Limb (tissue), 2 donors: Measurements from ENCODE around the gene CSNK1D.
"Not testable (repeated sequence)": the region's sequence is repeated elsewhere in the genome, so short reads cannot be mapped to it uniquely, and the experiment has no call there.

Source experiments
- DNase-seq, 2 donors: peaks; one replicate each; pipeline ENCODE4 v3.0.0-alpha.2; 2016; ENCODE audit errors: extremely low spot score in 2 of 2

The CSNK1D gene

DNA sequence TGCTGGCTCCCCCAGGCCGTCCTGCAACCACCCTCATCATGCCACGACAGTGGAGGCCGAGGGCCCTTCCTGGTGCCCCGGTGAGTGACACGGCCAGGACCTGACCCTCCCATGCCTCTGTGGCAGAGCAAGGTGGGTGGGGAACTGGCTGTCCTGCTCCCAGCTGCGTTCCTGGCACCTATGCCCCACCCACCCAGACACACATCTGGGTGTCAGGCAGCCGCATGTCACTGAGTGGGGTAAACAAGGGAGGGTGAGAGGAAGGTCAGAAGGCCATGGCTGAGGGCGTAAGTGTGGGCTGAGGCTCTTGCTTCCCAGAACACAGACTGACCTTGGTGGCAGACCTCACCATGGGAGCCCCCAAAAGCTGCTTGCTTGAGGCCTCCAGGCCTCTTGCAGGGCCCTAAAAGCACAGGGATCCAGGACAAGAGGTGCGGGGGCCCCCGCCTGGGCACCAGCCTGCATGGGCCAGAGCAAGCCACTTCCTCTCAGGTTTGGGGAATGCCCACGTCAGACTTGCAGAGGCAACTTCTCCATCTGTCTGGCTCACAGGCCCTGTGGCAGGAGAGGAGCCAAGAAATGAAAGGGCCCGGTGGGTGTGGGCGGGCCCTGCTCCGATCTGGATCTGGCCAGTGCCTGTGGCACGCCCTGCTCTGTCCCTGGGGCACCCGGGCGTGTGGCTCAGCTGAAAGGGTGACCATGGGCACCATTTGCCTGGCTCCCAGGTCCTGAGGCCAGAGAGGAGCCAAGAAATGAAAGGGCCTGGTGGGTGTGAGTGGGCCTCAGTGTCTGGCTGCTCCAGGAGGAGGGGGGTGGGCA is 57.0 kb downstream of the CSNK1D start:
- DNase-seq: peak in 1 of 2 donors; percentile 43

DNA sequence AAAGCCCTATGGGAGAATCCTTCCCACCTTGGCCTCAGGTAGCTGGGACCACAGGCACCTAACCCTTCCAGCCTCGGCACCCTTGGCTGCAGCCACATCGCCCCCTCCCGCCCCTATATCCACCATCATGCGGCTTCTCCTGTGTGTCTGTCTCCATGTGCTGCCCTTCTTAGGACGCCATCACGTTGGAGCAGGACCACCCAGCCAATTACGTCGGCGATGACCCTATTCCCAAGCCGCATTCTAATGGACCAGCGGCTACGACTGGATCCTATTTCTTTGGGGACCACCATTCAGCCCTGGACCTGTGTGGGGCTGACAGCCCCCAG is 57.6 kb downstream of the CSNK1D start:
- DNase-seq: no peak

DNA sequence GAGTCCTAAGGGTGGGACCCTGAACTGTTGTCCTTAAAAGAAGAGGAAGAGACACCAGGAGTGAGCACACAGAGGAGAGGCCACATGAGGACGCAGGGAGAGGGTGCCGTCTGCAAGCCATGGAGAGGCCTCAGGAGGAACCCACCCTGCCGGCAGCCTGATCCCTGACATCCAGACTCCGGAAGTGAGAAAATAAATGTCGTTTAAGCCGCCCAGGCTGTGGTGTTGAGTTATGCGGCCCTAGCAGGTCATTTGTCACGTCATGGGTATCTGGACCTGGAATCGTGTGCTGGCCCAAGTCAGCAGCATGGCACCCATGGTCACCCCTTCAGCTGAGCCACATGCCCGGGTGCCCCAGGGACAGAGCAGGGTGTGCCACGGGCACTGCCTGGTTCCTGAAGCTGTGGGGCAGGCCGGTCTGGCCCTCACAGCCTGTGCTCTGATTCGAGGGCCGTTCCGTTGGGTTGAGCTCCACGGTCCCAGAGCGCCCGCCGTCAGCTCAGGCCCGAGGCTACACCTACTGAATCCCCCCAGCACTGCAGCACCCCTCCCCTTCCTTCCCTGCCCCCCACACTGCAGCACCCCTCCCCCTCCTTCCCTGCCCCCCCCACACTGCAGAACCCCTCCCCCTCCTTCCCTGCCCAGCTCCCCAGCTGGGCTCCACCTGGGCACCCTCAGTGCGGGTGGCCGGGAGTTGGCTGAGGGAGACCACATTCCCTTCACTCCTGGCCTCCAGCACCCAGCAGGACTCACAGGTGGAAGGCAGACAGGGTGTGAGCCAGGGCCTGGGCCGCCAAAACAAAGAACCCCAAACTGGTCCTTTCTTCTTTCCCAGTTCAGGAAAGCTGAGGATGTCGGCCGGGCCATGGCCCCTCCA is 58.2 kb downstream of the CSNK1D start:
- peak in 1 of 2 donors; percentile 48 for DNase-seq

GRCh38 chr17:82214012-82214628 is 59.4 kb downstream of the CSNK1D start:
- no peak for DNase-seq

GRCh38 chr17:82213251-82214011 is 60.1 kb downstream of the CSNK1D start:
- peak in 1 of 2 donors; percentile 65 for DNase-seq

DNA sequence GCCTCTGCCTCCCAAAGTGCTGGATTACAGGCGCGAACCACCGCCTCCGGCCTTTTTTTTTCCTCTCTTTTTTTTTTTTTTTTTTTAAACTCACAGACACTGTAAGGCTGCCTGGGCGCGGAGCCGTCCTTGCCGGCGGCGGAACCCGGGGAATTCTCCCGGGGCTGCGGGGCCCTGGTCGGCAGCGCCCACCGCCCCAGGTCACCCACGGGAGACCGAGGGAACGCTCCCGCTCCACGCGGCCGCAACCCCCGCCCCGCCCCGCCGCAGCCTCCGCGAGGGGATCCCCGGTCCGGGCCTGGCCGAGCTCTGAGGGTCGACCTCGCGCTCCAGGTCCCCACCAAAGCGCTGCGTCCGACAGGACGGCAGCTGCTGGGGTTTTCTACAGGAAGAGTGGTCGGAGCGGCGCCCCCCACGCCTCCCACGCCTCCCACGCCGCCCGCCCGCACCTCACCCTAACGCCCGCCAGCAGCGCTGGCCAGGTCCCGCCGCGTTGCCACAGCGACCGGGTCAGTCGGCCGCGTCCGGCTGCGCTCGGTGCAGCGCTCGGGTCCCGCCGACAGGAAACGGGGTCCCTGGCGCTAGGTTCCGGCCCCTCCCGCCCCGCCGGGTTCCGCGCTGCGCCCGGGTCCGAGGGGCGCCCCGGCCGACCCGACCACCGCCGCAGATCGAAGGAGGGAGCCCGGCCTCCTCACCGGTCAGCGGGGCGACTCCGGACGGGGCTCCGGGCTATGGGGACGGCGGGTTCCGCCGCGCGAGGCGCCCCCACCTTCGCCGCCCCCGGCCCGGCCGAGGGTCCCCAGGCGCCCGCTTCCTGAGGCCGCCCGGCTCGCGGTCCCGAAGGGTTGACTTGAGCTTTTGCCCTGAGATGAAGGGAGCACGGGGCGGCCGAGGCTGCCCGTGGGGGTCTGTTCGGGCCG is 60.9 kb downstream of the CSNK1D start, which contains the start of gene CCDC57:
Gene CCDC57, minus strand, starts transcription at position 512 of the 920 bp plus-strand sequence. CDS start 10,898 bp downstream, outside the sequence.
- peak; percentile 72 to 86 for DNase-seq

DNA sequence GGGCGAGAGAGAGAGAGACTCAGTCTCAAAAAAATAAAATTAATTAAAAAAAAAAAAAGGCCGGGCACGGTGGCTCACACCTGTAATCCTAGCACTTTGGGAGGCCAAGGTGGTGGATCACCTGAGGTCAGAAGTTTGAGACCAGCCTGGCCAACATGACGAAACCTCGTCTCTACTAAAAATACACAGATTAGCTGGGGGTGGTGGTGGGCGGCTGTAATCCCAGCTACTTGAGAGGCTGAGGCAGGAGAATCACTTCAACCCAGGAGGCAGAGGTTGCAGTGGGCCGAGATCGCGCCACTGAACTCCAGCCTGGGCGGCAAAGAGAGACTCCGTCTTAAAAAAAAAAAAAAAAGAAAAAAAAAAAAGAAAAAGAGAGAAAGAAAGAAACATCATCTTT is 62.8 kb downstream of the CSNK1D start:
- not testable (repeated sequence) for DNase-seq

GRCh38 chr17:82205720-82206508 is 67.6 kb downstream of the CSNK1D start:
- DNase-seq: peak; percentile 77 to 82

DNA sequence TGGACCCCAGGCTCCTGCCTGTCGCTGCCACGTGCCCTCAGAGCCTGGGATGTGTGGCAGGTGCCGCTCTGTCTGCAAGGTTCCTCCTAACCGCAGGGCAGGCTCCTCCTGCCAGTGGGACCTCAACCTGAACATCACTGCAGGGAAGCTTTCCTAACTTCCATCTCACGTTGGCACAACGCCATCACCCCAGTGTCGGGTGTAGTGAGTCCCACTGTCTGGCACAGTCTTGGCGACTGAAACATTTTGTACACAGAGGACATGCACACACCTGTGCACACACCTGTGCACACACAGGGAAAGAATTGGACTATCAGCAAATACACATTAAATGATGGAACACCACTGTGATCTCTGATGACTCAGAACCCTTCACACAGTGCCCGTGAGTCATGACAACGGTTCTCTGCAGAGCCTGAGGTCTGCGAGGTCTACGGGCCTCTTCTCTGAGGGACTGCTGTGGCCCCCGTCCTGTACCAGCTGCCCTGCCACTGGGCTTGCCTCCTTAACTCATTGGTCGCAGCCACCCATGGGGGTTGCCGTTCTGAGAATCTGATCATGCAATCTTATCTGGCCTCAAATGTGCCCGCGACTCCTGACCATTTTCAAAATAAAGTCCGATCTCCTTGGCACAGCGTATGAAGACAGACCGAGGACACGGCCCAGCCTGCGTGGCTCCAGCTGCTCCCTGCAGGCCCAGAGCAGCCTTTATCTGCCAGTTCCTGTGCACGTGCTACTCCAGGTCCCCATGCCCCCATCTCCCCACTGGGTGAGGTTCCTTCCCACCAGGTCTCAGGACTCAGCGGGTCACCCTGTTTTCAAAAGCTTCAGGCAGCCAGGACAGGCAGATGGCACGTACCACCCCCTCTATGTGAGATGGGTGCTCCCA is 68.4 kb downstream of the CSNK1D start:
- no peak for DNase-seq

- DNase-seq: no peak
Observed at GRCh38 chr17:82203920-82204319, 69.6 kb downstream of the CSNK1D start.

DNA sequence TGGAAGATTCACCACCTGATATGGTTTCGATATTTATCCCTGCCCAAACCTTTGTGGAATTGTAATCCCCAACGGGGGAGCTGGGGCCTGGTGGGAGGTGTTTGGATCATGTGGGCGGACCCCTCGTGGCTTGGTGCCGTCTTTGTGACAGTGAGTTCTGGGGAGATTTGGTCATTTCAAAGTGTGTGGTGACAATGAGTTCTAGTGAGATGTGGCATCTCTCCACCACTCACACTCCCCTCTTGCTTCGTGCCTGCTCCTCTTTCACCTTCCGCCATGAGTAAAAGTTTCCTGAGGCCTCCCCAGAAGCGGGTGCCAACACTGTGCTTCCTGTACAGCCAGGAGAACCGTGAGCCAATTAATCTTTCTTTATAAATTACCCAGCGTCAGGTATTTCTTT is 70.5 kb downstream of the CSNK1D start:
- no peak for DNase-seq

- no peak for DNase-seq
Observed at GRCh38 chr17:82201498-82201910, 72.0 kb downstream of the CSNK1D start.

- no peak for DNase-seq
Observed at GRCh38 chr17:82200743-82201497, 72.6 kb downstream of the CSNK1D start.

DNA sequence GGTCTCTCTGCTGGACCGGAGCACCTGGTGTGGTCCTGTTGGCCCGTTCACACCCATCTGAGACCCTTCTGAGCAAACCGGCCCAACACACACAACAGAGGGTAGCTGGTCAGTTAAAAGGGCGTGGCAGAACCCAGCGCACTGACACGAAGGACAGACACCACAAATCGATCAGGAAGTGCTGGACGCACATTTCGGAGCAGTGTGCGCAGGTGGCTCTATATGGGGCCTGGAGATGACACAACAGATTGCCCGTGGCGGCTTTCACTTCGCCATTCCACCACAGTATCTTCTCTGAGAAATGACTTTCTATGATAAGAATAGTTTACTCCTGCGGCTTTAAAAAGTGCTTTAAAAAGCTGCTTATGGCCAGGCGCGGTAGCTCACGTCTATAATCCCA is 73.4 kb downstream of the CSNK1D start:
- DNase-seq: no peak

- DNase-seq: no peak
Observed at GRCh38 chr17:82199496-82199895, 74.0 kb downstream of the CSNK1D start.

- no peak for DNase-seq
Observed at GRCh38 chr17:82198092-82198491, 75.4 kb downstream of the CSNK1D start.
